IMR-90 (cell line): Measurements from ENCODE around the gene OR4N2.

Source experiments
- ELK1 ChIP-seq: fragments of 150-350 bp; IDR thresholded peaks from 2 replicates; pipeline ENCODE4 v1.6.1; 2016; ENCODE audit warnings: low read depth, mild to moderate bottlenecking, low read length, moderate library complexity, borderline replicate concordance
- FOS ChIP-seq: fragments of 150-350 bp; IDR thresholded peaks from 2 replicates; pipeline ENCODE4 v1.6.1; 2016; ENCODE audit warnings: low read depth, low read length
- MAFK ChIP-seq: IDR thresholded peaks from 2 replicates; pipeline ENCODE4 v1.6.1; 2012; ENCODE audit warnings: low read depth, low read length, improper control_type of control experiment
- MAZ ChIP-seq: IDR thresholded peaks from 2 replicates; pipeline ENCODE4 v1.6.1; 2012; ENCODE audit warnings: low read depth, mild to moderate bottlenecking, low read length, improper control_type of control experiment, moderate library complexity, borderline replicate concordance
- POLR2A ChIP-seq: IDR thresholded peaks from 2 replicates; pipeline ENCODE4 v1.6.1; 2012; ENCODE audit warnings: mild to moderate bottlenecking, low read depth, low read length
- RAD21 ChIP-seq: IDR thresholded peaks from 2 replicates; pipeline ENCODE4 v1.6.1; 2012; ENCODE audit warnings: low read length, improper control_type of control experiment
- TF ChIP-seq, protein P1 (sequence below): conservative IDR thresholded peaks from 2 replicates; pipeline ENCODE4 v1.5.1; 2012; ENCODE audit warnings: mild to moderate bottlenecking, low read depth, low read length, improper control_type of control experiment
- TF ChIP-seq, protein P2 (sequence below): fragments of 150-350 bp; IDR thresholded peaks from 2 replicates; pipeline ENCODE4 v1.6.1; 2017; ENCODE audit warnings: mild to moderate bottlenecking, antibody characterized with exemption, low read length, low read depth

- TF ChIP-seq MAZ (no peak), POLR2A (no peak), RAD21 (no peak), FOS (no peak), ELK1 (no peak), MAFK (no peak)
- TF ChIP-seq, protein P1, sequence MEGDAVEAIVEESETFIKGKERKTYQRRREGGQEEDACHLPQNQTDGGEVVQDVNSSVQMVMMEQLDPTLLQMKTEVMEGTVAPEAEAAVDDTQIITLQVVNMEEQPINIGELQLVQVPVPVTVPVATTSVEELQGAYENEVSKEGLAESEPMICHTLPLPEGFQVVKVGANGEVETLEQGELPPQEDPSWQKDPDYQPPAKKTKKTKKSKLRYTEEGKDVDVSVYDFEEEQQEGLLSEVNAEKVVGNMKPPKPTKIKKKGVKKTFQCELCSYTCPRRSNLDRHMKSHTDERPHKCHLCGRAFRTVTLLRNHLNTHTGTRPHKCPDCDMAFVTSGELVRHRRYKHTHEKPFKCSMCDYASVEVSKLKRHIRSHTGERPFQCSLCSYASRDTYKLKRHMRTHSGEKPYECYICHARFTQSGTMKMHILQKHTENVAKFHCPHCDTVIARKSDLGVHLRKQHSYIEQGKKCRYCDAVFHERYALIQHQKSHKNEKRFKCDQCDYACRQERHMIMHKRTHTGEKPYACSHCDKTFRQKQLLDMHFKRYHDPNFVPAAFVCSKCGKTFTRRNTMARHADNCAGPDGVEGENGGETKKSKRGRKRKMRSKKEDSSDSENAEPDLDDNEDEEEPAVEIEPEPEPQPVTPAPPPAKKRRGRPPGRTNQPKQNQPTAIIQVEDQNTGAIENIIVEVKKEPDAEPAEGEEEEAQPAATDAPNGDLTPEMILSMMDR: no peak
- TF ChIP-seq, protein P2, sequence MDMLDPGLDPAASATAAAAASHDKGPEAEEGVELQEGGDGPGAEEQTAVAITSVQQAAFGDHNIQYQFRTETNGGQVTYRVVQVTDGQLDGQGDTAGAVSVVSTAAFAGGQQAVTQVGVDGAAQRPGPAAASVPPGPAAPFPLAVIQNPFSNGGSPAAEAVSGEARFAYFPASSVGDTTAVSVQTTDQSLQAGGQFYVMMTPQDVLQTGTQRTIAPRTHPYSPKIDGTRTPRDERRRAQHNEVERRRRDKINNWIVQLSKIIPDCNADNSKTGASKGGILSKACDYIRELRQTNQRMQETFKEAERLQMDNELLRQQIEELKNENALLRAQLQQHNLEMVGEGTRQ: no peak
These were observed 3.1 kb upstream of the OR4N2 start for GRCh38 chr14:19800282-19801117.
